SIG-M5 treated with dmso at 0.1 percent for 504 hours (cell line): ENCODE results near the gene SSBP3.

Experiments used
- DNase-seq: peaks from one replicate; lab custom pipeline; 2025; ENCODE audit not compliant: unreplicated experiment; lab: John Stamatoyannopoulos, UW

SSBP3 gene

DNA sequence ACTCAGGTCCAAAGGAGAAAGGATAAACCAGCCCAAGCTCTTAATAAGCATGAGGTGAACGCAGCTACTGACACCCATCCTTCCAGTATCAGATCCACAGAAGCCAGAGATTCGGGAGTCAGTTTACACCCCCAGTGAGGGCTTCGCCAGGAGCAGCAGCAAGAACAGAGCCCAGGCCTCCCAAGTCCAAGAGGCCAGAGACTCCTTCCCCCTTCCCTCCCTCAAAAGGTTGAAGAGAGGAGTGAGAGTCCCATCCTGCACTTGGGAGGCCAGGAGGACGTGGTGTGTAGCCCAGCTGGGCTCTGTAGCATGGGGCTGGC, 133.5 kb downstream of the SSBP3 start:
- no peak for DNase-seq

DNA sequence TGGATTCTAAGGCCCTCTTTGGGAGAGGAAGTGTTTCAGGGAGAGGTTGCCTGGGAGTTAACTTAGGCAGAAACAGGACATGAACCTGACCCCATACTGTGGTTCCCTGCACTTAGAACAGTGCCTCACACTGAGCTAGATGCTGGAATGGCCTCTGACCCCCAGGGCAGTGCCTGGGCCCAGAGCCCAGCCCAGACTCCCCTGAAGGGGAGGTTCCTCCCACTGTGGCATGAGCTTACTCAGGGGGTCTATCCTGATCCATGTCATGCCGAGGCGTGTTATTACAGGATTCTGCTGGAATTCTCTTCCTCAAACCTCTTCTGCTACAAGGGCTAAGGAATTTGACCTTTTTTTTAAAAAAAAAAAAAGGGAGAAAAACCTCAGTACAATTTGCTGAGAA, 134.1 kb downstream of the SSBP3 start:
- DNase-seq: no peak

DNA sequence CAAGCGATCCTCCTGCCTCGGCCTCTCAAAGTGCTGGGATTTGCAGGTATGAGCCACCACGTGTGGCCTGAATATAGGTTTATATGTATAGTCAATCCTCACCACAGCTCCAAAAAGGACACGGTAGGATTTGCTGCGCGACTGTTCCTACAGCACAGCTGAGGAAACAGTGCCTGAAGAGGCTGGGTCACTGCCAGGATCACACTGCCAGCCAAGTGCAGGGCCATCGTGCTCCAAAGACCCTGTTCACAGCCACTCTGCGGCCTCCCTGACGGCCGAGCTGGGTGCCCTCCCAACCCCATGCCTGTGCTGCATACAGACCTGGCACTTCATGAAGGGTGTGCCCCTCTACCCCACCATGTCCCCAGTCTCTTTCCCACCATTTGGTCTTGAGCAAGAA, 134.9 kb downstream of the SSBP3 start:
- no peak for DNase-seq

DNA sequence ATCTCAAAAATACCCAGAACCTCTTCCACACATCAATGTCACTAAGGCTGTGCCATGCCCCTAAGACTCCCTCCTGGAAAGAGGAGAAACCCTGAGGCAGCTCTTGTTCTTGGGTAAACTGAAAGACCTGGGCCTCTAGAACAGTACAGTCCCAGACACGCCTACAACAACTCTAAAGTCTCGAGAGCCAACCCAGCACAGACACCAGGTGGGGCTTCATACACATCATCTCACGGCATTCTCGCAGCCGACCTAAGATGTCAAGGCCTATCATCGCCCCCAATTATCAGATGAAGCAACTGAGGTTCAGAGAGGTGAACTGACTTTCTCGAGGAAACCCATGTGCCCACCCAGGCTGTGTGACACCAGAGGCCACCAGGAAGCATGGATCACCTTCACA, 135.7 kb downstream of the SSBP3 start:
- DNase-seq: no peak

DNA sequence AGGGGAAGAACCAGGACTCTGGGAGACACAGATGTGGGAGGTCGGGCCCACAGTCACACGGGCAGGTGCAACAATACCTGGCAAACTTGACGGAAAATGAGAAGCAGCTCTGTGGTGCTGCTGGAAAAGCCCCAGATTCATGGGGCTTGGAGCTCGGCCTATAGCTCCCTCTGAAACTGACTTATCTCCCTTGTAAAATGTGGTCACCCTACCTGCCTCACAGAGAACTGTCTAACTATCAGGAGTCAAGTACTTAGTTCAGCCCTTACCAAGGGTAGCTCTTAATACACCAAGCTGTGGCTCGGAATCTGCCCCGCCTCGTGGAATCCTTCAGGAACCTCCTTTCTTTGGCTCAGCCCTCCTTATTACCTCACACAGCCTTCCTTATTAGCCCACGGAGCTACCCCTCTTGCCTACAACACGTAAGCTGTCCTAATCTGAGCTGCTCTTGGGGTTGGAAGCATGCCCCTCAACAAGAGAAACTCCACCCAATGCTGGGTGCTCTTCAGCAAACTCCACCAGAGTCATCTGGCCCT, 137.4 kb downstream of the SSBP3 start:
- DNase-seq: no peak

DNA sequence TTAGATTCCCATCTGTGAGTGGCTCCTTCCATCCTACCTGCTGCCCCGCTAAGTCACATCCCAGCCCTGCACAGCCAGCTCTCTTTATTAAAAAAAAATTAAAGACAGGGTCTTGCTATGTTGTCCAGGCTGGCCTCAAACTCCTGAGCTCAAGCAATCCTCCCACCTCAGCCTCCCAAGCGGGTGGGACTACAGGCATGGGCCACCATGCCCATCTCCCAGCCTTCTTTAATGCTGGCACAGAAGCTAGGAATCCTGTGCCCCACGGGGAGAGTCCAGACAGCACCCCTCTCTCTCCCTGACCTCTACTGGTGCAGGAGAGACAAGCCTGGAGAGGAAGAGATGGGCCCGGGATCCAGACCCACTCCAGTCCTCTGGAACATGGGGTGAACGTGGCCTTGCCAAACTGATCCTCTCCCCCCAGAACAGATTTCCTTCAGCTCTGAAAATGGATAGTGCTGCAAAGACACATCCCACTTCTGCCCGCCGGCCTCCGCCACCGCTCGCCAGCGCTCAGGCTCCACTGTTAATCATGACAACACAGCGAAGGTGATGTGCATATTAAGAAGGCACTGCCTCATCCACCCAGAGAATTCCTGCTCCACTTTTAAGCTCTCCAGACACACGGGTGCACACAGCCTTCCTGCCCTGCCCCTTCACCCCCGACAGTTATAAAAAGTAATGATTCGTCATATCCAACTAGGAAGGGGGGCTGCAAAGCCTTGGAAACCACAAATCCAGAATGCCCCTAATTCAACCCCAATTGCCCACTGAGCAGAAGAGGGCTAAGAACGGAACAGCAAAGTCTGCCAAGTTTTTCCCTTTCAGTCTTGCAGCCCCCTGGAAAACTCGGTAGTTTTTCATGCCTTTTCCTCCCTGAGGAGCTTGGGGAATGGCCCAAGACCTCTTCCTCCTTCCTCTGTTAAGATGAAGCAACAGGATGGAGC, 138.1 kb downstream of the SSBP3 start:
- DNase-seq: no peak

DNA sequence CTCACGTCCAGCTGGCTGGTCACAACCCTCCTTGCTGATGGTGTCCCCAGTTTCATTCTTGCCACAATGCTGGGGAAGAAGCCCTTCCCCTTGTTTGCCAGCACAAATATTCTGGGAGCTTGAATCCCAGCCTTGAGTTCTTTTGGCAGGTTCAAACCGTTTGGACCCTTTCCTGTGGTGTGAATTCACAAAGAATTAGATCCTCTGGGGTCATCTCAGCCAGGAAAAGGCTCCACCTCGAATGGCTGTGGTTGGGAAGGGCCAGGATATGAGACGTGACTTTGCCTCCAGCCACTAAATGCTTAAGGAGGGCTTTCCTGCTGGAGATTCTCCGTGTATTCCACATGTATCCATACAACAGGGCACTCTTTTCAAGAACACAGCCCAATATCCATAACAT, 139.3 kb downstream of the SSBP3 start:
- DNase-seq: no peak

DNA sequence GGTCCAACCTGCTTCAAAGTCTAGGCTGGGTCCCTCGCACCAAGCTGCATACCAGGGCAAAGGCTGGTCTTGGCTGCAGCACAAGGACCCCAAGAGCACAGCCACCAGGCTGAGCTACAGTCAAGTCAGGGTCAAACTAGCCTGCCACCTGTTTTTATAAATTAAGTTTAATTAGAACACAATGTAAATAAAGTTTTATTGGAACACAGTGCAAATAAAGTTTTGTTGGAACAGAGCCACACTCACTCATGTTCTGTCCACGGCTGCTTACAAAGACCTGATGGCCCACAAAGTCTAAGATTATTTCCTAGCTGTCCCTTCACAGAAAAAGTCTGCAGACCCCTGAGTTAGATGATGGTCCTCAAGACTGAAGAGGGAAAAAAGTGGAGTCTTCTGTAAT, 140.0 kb downstream of the SSBP3 start:
- DNase-seq: no peak

DNA sequence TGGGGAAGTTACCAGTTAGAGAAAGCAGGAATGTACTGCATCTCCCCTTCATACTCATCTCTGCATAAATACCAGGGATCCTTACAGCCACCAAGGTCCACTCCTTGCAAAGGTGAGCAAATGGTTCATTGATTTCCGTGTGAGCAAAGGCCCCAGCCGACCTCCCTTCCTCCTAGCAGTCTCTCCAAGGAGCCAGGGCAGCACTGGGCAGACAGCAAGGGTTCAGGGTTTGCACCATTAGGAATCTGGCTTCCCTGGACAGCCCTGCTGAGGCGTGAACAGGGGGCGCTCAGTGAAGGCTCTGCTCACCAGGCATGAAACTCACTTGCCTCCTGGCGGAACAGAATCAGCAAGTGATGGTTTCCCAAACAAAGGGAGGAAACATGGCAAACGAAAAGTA, 140.5 kb downstream of the SSBP3 start:
- DNase-seq: no peak

DNA sequence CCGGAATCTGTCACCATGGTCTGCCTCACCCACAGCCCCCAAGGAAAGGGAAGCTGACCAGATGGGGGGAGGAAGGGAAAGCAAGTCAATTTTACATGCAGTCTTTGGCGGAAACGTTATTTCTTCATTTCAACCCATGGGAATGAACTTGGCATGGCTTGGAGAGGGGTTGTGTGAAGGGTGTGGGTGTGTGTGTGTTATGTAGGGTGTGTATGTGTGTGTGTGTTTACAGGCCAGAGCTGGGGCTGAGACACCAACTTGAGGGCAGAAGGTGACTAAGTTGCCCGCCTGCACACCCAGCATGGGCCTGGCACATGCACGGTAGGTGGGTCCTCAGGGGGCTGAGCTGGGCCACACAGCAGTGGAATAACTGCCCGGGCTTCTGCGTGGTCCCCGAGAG, 141.1 kb downstream of the SSBP3 start:
- DNase-seq: no peak

DNA sequence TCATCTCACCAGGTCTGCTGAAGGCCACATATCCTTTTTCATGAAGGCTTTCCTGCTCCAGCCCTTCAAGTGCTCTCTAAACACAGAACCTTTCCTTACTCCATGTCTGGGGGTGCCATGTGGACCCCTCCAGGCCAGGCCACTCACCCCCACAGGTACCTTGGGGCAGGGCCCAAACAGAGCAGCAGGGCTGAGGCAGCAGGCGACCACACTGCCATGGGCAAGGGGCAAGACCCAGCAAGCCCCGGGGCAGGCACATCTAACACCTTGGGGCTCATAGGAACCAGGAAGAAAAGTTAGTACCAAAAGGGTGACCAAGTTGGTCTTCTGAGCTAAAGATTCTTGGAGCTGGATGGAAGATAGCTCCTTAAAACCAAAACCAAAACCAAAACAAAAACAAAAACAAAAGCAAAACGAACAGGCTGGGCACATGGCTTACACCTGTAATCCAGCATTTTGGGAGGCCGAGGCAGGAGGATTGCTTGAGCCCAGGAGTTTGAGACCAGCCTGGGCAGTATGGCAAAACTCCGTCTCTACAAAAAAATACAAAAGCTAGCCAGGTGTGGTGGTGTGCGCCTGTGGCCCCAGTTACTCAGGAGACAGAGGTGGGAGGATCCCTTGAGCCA, 142.5 kb downstream of the SSBP3 start:
- DNase-seq: no peak

DNA sequence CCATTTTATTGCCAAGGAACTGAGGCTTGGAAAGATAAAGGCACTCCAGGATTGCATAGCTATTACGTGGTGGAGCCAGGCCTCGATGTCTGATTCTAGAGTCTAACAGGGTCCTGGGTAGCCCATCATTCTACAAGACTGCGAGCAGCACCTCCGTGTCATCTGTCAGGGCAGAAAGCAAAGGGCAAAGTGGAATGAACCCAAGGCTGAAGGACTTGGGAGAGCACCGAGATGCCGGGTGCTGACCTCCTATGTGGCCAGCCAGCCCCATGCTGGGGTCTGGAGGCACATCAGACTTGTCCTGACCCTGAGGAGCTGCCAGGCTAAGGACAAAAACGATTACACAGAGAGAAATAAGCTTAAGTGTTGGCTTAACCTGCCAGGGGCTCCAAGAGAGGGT, 143.9 kb downstream of the SSBP3 start:
- no peak for DNase-seq

DNA sequence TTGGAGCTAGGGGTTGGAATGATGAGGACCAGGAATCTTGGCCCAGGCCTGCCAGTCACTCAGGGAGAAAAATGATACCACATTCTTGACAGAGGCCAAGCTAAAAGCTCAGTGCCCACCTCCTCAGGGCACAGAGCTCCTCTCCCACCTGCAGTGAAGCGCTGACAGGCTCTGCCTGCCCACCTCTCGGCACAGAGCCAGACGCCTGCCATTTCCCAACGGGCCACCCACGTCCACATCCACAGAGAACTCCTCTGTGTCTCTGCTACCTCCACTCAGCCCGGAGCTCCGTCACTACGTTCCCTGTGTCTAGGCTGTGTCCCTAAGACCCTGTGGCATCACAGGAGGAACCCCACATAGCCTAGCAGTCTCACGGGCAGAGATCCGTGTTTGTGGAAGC, 145.4 kb downstream of the SSBP3 start:
- no peak for DNase-seq

DNA sequence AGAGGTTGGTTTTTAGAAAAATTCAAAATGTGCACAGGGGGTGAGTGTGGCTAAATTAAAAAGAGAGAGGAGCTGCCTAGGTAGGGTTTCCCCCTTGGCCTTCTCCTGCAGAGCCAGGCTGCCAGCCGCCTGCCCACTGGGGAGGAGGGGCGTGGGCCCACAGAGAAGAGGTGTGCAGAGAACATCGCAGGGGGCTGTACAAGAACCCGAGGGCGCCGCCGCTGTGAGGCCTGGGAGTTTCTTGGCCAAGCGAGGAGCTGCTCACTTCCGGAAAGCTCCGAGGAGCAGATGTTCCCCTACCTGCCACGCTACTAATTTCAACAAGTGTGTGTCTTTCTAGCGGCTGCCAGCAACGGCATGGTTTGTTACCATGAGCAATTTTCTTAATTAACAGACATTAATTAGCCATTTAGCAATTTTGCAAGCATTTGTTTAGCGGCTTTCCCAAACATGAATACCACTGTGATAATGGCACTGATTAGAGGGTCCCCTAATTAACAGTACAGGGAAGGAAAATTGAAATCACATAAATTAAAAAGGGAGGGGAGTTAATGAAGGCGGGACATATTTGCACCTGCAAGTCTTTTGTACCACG, 146.6 kb downstream of the SSBP3 start:
- no peak for DNase-seq

DNA sequence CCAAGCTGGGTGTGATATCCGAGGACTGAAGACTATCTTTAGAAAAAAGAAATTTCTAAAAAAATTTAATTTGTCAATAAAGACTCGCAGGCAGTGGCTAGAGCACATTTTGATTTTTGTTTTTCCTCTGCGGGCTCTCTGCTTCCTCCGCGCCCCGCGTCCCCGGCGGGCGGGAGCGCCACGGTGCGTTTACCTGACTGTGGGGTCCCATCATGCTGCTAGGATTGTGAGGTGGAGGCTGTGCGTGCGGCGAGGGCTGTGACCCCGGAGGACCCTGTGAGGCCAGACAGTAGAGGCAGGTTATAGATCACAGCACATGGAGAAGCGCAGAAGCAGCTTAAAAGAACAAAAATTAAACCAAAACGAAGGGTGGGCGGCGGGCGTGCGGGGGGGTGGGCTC, 148.3 kb downstream of the SSBP3 start:
- no peak for DNase-seq

DNA sequence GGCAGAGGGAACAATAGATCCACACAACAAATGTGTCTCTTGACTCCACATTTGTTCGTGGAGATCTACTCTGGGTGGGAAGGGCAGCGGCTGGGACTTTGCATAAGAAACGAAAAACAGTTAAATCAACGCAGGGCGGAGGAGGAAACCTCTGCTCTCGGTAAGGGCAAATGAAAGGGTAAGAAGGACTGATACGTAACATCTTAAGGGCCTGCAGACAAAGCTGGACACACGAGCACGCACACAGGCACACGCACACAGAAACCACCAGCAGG, 148.9 kb downstream of the SSBP3 start:
- DNase-seq: no peak

DNA sequence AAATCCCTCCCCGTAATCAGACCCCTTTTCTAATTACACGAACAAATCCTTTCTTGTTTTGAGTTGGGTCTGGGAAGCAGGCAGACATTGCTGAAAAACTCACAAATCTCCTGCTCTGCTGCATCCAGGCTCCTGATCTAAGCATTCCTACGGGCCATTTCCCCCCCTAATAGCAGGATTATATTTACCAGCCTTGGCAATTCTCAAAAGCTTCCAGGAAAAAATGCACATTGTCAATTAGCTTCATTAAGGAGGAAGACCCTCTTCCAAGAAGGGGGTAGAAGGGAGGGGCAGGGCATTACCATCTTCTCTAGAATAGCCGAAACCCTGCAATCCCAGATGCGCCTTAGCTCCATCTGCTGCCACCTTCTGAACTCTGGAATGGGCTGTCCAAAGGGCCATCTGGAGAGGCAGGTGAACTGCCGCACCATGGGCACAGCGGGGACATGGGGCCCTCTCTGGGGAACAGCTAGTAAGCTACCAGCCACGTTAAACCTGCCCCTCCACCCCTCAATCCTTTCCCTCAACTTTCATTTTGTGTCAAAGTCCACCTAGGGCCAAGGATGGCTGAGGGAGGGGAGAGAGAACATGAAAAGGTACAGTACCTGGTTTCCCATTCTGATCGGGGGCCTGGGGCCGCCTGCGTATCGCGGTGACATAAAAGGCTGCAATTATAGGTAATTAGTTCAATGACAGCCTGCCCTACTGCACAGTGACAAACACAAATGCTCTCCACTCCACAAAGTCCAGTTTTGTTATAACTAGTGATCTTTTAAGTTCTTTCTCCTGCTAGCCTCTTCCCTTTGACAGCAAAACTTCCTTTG, 149.5 kb downstream of the SSBP3 start:
- DNase-seq: no peak

DNA sequence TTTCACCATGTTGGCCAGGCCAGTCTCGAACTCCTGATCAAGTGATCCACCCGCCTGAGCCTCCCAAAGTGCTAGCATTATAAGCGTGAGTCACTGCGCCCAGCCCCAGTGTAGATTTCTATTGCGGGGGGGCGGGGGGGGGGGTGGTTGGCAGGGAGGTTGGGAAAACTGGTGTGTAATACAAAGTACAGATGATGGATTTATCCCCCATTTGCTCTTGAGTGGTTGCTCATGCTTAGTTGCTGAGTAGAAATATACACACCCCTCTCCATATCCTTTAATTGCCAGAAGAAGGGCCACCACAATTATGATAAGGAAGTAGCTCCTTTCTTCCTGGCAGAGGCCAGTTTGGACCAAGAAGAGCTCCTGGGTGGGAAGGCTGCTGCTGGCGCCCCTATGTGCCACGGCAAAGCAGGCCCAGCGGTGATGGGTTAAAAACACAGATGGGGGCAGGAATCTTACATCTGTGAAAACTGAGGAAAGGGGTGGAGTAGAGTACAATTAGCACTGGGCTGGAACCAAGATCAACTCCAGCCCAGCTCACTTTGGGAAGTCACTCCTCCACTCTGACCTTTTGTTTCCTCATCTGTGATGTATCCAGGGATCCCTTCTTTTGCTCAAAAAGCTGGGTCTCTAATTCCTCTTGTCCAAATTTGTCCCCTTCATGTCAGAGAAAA, 151.0 kb downstream of the SSBP3 start:
- DNase-seq: no peak

DNA sequence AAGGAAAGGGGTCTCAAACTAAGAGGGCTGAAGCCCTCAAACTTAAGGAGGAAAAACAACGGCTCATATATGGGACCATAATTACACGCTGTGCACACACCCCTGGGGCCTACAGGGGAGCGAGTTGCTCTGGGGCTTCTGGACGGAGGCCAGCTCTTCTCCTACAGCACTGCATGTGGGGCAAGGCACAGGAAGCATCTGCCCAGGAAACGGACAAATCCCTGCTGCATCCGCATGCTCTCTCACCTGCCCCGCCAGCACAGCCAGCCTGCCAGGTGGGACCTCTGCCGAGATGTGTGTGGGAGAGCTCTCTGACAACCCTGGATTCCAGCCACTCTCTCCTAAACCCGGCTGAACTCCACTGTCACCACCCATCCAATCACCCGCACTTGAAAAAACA, 152.1 kb downstream of the SSBP3 start:
- no peak for DNase-seq

DNA sequence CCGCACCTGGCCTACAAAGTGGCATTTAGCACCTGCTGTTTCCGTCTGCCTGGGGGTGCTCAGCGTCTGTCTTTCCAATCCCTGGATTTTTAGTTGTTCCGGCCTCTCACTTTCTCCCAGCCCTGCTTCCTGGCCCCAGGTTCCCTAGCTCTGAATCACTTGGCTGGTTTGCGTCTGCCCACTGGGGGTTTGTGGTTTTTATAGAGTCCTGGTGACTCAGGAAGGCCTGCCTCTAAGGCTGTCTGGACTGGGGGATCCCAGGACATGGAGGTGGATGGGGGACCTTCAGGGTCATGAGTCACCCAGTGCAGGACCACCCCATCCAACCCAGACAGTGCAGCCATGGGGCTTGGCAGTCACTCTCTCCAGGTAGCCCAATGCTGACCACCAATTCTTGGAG, 152.7 kb downstream of the SSBP3 start:
- no peak for DNase-seq

DNA sequence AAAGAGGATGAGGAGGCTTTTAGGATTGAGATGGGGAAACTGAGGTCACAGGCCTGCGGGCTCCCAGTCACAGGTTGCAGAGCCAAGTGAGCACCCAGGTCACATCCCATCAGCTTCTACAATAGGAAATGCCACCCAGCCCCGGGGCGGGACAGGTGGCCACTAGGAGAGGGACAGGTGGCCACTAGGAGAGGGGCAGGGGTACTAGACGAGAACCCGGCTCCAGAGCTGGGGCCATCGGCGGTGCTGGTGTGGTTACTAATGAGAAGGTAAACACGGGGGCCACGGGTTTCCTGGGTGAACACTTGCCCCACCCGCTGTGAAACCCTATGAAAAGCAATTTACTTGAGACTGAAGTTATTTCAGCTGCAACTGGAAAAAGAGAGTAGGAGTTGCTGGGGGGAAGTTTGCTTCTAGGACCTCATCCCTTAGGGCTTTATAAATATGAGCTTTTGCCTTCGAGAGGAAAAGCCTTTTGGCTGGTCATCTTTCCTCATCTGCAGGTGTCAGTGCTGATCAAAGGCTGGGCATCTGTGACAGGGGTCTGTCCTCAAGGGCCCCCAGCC, 153.7 kb downstream of the SSBP3 start:
- no peak for DNase-seq
